Spleen (tissue), 7 donors: ENCODE measurements around the gene SUPT5H.
A peak's percentile ranks its signal among the peaks of the same experiment; 100 is the strongest.

Source experiments
- POLR2A ChIP-seq, 3 donors: fragments of 450-650 bp; IDR thresholded peaks; one replicate each; pipeline ENCODE4 v1.5.1; 2017; ENCODE audit warnings: antibody characterized with exemption in 3 of 3, mild to moderate bottlenecking in 1 of 3
- POLR2AphosphoS5 ChIP-seq, 3 donors: sonication (generic); formaldehyde crosslinking; IDR thresholded peaks; one replicate each; pipeline ENCODE4 v1.5.1; 2017; ENCODE audit warnings: antibody characterized with exemption in 3 of 3
- TF ChIP-seq, protein P1 (sequence below), 11 experiments: fragments of 200-600 bp in 7 of 11; fragments of 450-650 bp in 4 of 11; sonication (generic) in 4 of 11; IDR thresholded peaks in 8 of 11; conservative IDR thresholded peaks in 3 of 11; 1 replicate in 7 of 11; 2 replicates in 4 of 11; pipeline versions ENCODE4 v1.4.0 to v1.8.0; 2016 to 2021; ENCODE audit warnings: antibody characterized with exemption in 11 of 11, inconsistent platforms in 4 of 11, mild to moderate bottlenecking in 1 of 11
- donor health status: DM: no; HTN: no; CAD: no; lungs with moderate emphysema.
- donor health status: DM: no; HTN: no; CAD: no.
- donor health status: DM: no; HTN: no; CAD: no.

DNA sequence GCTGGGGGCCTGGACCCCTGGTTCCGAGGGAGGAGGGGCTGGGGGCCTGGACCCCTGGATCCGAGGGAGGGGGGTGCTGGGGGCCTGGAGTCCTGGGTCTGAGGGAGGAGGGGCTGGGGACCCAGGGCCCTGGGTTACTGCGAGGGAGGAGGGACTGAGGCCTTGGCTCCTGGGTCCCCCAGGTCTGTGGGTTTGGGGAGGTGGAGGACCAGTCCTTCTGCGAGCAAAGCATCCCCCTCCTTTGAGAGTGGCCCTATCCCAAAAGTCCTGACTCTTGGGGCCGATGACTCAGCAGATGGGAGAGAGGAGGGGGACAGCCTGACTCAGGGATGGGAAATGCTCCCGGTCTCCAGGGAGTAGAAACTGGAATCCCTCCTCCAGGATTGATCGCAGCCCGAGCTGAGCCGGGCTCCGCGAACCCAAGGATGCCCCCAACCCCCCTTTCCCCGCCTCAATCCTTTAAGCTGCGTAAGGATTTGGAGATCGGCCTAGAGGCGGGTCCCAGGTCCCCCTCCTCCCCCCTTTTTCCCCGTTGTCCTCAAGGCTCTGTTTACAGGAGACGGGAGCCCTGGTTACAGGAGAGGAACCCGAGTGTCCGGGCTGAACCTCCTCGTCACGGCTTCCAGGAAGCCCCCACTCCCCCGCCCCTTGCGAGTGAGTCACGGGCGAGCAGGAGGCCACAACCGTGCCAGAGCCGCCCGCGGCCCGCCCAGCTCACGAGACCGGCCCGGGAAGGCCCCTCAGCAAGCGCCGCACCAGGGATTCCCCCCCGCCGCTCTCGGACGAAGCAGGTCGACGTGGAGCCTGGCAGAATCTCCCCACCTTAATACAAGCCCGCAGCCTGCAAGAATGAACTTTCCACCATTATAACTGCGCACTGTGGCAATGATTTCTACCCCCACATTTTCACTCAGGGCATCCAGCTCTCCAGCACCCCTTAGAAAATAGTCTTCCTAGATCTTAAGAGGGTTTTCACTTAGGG lies 41.8 kb upstream of the SUPT5H start:
- TF ChIP-seq, protein P1, sequence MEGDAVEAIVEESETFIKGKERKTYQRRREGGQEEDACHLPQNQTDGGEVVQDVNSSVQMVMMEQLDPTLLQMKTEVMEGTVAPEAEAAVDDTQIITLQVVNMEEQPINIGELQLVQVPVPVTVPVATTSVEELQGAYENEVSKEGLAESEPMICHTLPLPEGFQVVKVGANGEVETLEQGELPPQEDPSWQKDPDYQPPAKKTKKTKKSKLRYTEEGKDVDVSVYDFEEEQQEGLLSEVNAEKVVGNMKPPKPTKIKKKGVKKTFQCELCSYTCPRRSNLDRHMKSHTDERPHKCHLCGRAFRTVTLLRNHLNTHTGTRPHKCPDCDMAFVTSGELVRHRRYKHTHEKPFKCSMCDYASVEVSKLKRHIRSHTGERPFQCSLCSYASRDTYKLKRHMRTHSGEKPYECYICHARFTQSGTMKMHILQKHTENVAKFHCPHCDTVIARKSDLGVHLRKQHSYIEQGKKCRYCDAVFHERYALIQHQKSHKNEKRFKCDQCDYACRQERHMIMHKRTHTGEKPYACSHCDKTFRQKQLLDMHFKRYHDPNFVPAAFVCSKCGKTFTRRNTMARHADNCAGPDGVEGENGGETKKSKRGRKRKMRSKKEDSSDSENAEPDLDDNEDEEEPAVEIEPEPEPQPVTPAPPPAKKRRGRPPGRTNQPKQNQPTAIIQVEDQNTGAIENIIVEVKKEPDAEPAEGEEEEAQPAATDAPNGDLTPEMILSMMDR (IDR thresholded peaks at IDR 0.05 in 8 of 11, conservative IDR thresholded peaks at IDR 0.05 in 3 of 11) = no peak
- TF ChIP-seq POLR2AphosphoS5 (IDR thresholded peaks at IDR 0.05) (peak; percentile 97 to 99 (median 97)), POLR2A (IDR thresholded peaks at IDR 0.05) (peak; percentile 29 to 93 (median 32))
